ENCODE data around the gene ZNF263. TPM values are rescaled to one million over a fixed set of nuclear protein-coding genes. Genes with fewer than 3 reads are reported as not detected.

Gene ZNF263
- total RNA-seq = 9.9 TPM
- long read RNA-seq, transcript ZNF263-201 (6 exons, 3,830 nt) = major isoform, 16 of 26 reads
- long read RNA-seq, partial matches to known transcripts = 0 of 26 reads
- long read RNA-seq, other reads (novel, unspliced or antisense) = 8 of 26 reads

DNA sequence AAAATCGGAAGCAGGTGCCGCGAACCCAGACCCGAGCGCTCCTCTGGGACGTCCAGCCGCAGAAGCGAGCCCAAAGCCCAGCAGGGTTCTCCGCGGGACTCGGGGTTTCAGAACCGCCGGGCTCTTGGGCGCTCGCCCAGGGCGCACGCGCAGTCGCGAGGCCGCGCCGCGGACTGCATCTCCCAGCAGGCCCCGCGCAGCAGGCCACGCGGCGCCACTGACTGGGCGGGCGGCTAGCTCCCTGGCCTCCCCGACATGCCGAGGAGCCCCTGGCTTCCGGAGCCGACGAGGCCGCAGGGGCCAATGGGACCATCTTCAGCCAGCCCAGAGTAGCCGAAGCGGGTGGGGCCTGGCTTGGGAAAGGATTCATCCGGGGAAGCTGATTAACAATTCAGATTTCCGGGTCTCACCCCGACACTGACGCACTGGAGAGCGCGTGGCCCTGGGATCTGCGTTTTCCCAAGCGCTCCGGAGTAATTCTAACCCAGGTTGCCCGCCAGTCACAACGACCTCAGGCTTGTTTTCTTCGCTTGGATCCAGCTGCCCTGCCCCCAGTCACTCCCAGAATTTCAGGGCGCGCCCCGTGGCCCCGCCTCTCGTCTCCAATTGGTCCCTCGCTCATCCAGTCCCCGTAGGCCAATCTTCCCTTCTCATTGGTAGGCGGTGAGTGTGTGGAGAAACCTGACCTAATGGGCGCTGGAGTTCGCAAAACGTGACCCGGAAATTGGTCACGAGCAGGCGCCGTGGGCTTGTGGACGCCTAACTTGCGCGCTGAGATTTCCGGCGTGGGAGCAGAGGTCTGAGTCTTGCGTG lies at the start of gene ZNF263:
ZNF263 (plus strand) TSS at position 762 of the 813 bp plus-strand sequence. CDS start 328 bp downstream, outside the sequence.
- DNase-seq = peak; percentile 96
- intact Hi-C loops (cut with micrococcal nuclease) = no loop called here
- H3K9me3 ChIP-seq (replicated peaks) = peaks cover 32% of the 10 kb centered on the region
- H3K4me1 ChIP-seq = peaks cover 48% of the 10 kb centered on the region
- TF ChIP-seq, protein P1, sequence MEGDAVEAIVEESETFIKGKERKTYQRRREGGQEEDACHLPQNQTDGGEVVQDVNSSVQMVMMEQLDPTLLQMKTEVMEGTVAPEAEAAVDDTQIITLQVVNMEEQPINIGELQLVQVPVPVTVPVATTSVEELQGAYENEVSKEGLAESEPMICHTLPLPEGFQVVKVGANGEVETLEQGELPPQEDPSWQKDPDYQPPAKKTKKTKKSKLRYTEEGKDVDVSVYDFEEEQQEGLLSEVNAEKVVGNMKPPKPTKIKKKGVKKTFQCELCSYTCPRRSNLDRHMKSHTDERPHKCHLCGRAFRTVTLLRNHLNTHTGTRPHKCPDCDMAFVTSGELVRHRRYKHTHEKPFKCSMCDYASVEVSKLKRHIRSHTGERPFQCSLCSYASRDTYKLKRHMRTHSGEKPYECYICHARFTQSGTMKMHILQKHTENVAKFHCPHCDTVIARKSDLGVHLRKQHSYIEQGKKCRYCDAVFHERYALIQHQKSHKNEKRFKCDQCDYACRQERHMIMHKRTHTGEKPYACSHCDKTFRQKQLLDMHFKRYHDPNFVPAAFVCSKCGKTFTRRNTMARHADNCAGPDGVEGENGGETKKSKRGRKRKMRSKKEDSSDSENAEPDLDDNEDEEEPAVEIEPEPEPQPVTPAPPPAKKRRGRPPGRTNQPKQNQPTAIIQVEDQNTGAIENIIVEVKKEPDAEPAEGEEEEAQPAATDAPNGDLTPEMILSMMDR (IDR thresholded peaks at IDR 0.05; ENCODE audit: borderline replicate concordance) = no peak
- no peaks in the 10 kb centered on the region for H3K27me3 ChIP-seq (ENCODE audit: low read depth)
- H3K27ac ChIP-seq (replicated peaks) = peak within 1 kb of the TSS; percentile 100
- H3K36me3 ChIP-seq = peaks cover 32% of the 10 kb centered on the region
- peak within 1 kb of the TSS; percentile 93 for H3K4me3 ChIP-seq

DNA sequence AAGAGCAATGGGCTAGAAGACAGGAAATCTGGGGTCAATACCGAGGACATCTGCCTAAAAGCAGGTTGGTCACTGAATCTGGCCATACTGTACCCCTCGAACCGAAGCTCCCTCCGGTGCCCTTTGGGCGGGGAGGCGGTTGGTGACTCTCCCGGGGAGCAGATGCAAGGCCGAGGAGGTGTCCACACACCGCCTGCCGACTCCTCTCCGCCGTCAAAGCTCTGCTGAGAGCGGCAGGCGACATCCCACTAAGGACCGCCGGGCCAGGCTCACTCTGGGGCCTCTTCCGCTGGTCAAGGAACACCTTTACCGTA lies 48.8 kb upstream of the ZNF263 start:
- TF ChIP-seq, protein P1 (IDR thresholded peaks at IDR 0.05; ENCODE audit: borderline replicate concordance) = no peak
- peaks cover 38% of the 10 kb centered on the region for H3K36me3 ChIP-seq
- intact Hi-C loops (cut with micrococcal nuclease) = no loop called here
- peaks cover 27% of the 10 kb centered on the region for H3K4me1 ChIP-seq
- H3K27ac ChIP-seq (replicated peaks) = peak overlapping the region; percentile 100
- peak overlapping the region; percentile 96 for H3K4me3 ChIP-seq
- no peaks in the 10 kb centered on the region for H3K27me3 ChIP-seq (ENCODE audit: low read depth)
- peaks cover 30% of the 10 kb centered on the region for H3K9me3 ChIP-seq (replicated peaks)
- DNase-seq = no peak

DNA sequence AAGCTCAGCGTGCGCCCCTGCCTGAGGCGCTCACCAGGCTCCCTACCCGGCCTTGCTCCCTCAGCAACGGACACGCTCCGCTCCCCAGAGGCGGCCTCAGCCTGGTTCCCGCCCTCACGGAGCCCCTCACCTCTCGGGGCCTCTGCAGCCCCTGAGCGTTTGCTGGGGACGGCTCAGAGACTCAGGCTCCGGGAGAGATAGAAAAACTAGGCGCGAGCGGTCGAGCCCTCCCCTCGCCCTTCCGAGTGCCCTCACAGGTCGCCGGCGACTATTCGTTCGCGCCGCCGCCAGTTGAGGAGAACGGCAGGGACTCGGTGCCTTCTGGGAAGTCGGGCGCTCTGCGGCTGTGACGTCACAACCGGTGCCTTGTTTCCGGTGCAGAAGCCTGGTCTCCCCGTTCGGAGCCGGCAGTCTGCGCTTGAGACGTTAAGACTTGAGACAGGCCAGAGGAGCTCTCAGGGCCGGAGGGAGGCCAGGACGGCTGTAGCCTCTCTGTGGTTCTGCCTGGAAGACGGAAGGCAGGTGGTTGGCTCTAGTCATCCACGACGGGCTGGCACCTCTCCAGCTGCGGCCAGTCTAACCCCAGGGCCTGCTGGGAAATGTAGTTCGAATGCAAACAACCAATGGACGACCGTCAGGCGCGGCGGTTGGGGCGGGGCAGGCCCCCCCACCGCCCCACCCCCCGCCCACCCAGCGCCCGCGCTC lies 48.3 kb upstream of the ZNF263 start, which contains the start of gene ZNF200:
ZNF200 (minus strand) TSS at position 302 of the 705 bp plus-strand sequence. CDS start 1,403 bp downstream, outside the sequence.
- TF ChIP-seq, protein P1 (IDR thresholded peaks at IDR 0.05; ENCODE audit: borderline replicate concordance) = no peak
- Histone ChIP-seq H3K4me3 (peak within 1 kb of the TSS; percentile 96), H3K27ac (replicated peaks) (peak within 1 kb of the TSS; percentile 100), H3K9me3 (replicated peaks) (peaks cover 25% of the 10 kb centered on the region), H3K4me1 (peaks cover 27% of the 10 kb centered on the region), H3K27me3 (ENCODE audit: low read depth) (no peaks in the 10 kb centered on the region), H3K36me3 (peaks cover 33% of the 10 kb centered on the region)
- intact Hi-C loops (cut with micrococcal nuclease) = no loop called here
- DNase-seq = peak; percentile 97

DNA sequence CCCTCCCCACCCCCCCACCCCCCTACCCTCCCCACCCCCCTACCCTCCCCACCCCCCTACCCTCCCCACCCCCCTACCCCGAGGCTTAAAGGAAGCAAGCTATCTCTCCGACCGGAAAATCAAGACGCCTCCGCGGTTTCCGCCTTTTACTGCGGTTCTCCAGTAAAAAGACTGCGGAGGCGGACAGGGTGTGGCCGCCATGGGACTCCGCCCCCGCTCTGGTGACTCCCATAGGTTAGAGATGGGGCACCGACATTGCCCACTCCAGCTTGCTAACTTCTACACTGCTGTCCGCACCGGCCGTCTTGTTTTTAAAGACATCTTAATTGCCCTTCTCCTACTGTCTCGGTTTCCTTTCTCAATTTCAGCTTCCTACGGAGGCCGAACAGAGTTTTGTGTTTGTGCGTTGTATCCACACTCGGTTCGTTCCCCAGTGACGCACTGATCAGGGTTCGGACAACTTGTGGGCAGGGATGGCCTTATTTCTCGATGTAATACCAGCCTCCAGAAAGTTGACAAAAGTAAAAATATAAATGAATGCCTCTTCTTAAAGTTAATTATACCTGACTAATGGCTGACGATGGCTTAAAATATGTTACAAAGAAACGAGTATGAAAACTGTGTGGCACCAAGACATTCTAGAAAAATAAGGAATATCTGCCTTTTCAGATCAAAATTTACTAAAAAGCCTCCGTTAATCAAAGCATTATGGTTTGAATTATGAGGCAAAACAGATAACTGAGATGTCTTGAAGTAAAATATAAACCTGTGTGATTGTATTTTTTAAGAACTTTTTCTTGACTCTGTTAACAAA lies 47.2 kb upstream of the ZNF263 start:
- Histone ChIP-seq H3K4me3 (no peak overlapping the region), H3K4me1 (peaks cover 27% of the 10 kb centered on the region), H3K9me3 (replicated peaks) (peaks cover 14% of the 10 kb centered on the region), H3K27ac (replicated peaks) (no peak overlapping the region), H3K36me3 (peaks cover 23% of the 10 kb centered on the region), H3K27me3 (ENCODE audit: low read depth) (no peaks in the 10 kb centered on the region)
- TF ChIP-seq, protein P1 (IDR thresholded peaks at IDR 0.05; ENCODE audit: borderline replicate concordance) = no peak
- peak; percentile 25 for DNase-seq
- intact Hi-C loops (cut with micrococcal nuclease) = no loop called here

DNA sequence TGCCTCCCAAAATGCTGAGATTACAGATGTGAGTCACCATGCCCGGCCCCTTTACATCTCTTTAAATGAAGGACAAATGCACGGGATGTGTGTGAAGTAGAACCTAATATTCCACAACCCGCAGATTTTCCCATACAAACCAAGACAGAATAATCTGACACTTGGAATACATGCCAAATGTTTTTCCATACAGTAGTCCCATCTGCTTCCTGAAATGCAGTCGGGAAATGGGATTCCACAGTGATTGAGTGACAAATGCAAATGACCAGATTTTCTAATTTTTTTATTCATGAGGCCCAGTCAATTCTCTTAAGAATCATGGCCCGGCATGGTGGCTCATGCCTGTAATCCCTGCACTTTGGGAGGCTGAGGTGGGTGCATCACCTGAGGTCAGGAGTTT lies 41.5 kb upstream of the ZNF263 start:
- no peaks in the 10 kb centered on the region for H3K4me1 ChIP-seq
- H3K9me3 ChIP-seq (replicated peaks) = no peaks in the 10 kb centered on the region
- no peak for DNase-seq
- intact Hi-C loops (cut with micrococcal nuclease) = no loop called here
- H3K36me3 ChIP-seq = no peaks in the 10 kb centered on the region
- H3K27ac ChIP-seq (replicated peaks) = no peak overlapping the region
- peaks cover 25% of the 10 kb centered on the region for H3K27me3 ChIP-seq (ENCODE audit: low read depth)
- H3K4me3 ChIP-seq = no peak overlapping the region
- TF ChIP-seq, protein P1 (IDR thresholded peaks at IDR 0.05; ENCODE audit: borderline replicate concordance) = no peak
